Lower lobe of right lung (tissue), 2 donors: ENCODE results near the gene AIMP1. TPM values are rescaled to one million over a fixed set of nuclear protein-coding genes. Genes with fewer than 3 reads are reported as not detected.

ENCODE experiments used
- ATAC-seq, 2 donors: fragments of 200-7000 bp; cut with Tn5 transposase; one replicate each; pipeline ENCODE4 v1.9.1; 2020 to 2022; ENCODE audit warnings: mild to moderate bottlenecking in 2 of 2, moderate library complexity in 2 of 2
- DNase-seq: peaks from one replicate; pipeline ENCODE4 v3.0.0-alpha.2; 2020
- H3K27ac ChIP-seq: fragments of 200-600 bp; one replicate; pipeline ENCODE4 v1.8.0; 2022
- H3K27me3 ChIP-seq: fragments of 200-600 bp; one replicate; pipeline ENCODE4 v1.8.0; 2022; ENCODE audit warnings: low read depth
- H3K36me3 ChIP-seq: fragments of 200-600 bp; one replicate; pipeline ENCODE4 v1.8.0; 2022; ENCODE audit warnings: mild to moderate bottlenecking
- H3K4me1 ChIP-seq: fragments of 200-600 bp; one replicate; pipeline ENCODE4 v1.8.0; 2022
- H3K4me3 ChIP-seq: fragments of 200-600 bp; one replicate; pipeline ENCODE4 v1.8.0; 2022; ENCODE audit warnings: mild to moderate bottlenecking
- H3K9me3 ChIP-seq: fragments of 200-600 bp; one replicate; pipeline ENCODE4 v1.8.0; 2022
- CTCF ChIP-seq: fragments of 200-600 bp; IDR thresholded peaks from one replicate; pipeline ENCODE4 v1.8.0; 2022; ENCODE audit warnings: antibody characterized with exemption, mild to moderate bottlenecking
- intact Hi-C: fragments of 100-400 bp; cut with DNase I; formaldehyde crosslinking; loops from one replicate; pipeline ENCODE4 v1.11.0; 2022
- long read RNA-seq: library from polyadenylated mRNA; unstranded; transcript quantifications from one replicate; pipeline ENCODE4 v2.0.0, GENCODE V29; 2021
- total RNA-seq: library from RNA; stranded (reverse); fragmentation: NEBNext Ultra II Directional; extraction: Animal tissue kit (Norgen Biotek cat#: 25700); gene quantifications from one replicate; pipeline ENCODE4 v1.2.1, GENCODE V29; 2021
- donor health status: DM: no; HTN: yes; CAD: no; lungs with severe emphysema.

The AIMP1 gene
- 40.7 TPM for total RNA-seq
- long read RNA-seq, transcript AIMP1-202 (7 exons, 2,586 nt) = major isoform, 17 of 37 reads
- long read RNA-seq, partial matches to known transcripts = 11 of 37 reads
- long read RNA-seq, other reads (novel, unspliced or antisense) = 9 of 37 reads

- Histone ChIP-seq H3K36me3 (no peaks in the 10 kb centered on the region), H3K4me1 (peaks cover 44% of the 10 kb centered on the region), H3K4me3 (peak within 1 kb of the TSS; percentile 76), H3K9me3 (no peaks in the 10 kb centered on the region), H3K27me3 (no peaks in the 10 kb centered on the region), H3K27ac (peak within 1 kb of the TSS; percentile 92)
- no peak for TF ChIP-seq CTCF
- DNase-seq (peak; percentile 90), ATAC-seq (peak; percentile 98 to 99)
- intact Hi-C loops = no loop called here
Measured at GRCh38 chr4:106315968-106316772, at the start of gene AIMP1, which contains the start of gene TBCK. AIMP1 (plus strand) TSS chr4:106316550; CDS start chr4:106325010, 8,460 bp downstream. TBCK (minus strand) TSS chr4:106316209; CDS start chr4:106308960, 7,249 bp downstream.

DNA sequence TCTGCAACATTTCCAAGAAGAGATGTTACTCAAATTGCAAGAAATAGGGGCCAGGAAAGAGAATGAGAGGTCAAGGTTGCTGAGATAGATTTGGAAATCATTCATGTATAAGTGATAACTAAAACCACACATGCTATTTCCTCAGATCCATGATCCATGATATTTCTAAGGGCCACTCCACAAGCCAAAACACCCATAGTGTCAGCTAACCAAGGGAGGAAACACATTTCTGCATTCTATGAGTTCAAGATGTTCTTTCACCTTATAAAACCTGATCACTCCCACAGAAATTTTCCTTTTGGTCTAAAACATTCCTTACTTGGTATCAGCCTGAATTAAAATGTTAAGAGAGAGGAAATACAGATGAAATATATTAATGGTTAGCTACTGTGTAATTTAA is 47.6 kb upstream of the AIMP1 start:
- no peak for DNase-seq
- H3K36me3 ChIP-seq = no peaks in the 10 kb centered on the region
- H3K9me3 ChIP-seq = no peaks in the 10 kb centered on the region
- no peak for ATAC-seq
- intact Hi-C loops = no loop called here
- H3K27ac ChIP-seq = no peak overlapping the region
- no peaks in the 10 kb centered on the region for H3K27me3 ChIP-seq
- H3K4me3 ChIP-seq = no peak overlapping the region
- peaks cover 7% of the 10 kb centered on the region for H3K4me1 ChIP-seq
- no peak for TF ChIP-seq CTCF

- intact Hi-C loops = no loop called here
- Histone ChIP-seq H3K4me1 (peaks cover 7% of the 10 kb centered on the region), H3K4me3 (no peak overlapping the region), H3K9me3 (no peaks in the 10 kb centered on the region), H3K27me3 (no peaks in the 10 kb centered on the region), H3K27ac (no peak overlapping the region), H3K36me3 (no peaks in the 10 kb centered on the region)
- no peak for TF ChIP-seq CTCF
- no peak for DNase-seq
- ATAC-seq = no peak
Measured at GRCh38 chr4:106269711-106270110, 46.6 kb upstream of the AIMP1 start.

DNA sequence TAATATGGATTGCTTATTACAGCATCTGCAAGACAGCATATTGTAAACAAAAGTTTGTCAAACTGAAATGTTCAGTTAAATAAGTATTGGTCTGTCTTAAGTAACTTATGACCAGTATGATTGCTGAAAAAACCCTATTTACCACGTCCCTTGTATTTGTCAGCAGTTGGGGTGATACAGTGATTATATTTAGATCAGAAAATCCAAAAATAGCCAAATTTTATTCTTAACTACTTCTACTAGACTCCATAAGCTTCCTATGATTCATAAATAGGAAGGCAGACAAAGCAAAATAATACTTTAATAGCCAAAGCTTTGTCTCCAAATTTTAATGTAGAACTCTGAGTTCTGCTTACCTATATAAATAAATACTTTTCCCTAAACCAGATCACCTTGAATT is 45.6 kb upstream of the AIMP1 start:
- Histone ChIP-seq H3K4me3 (no peak overlapping the region), H3K9me3 (no peaks in the 10 kb centered on the region), H3K27me3 (no peaks in the 10 kb centered on the region), H3K4me1 (peaks cover 7% of the 10 kb centered on the region), H3K27ac (no peak overlapping the region), H3K36me3 (no peaks in the 10 kb centered on the region)
- TF ChIP-seq CTCF = no peak
- intact Hi-C loops = no loop called here
- no peak for DNase-seq
- ATAC-seq = no peak

DNA sequence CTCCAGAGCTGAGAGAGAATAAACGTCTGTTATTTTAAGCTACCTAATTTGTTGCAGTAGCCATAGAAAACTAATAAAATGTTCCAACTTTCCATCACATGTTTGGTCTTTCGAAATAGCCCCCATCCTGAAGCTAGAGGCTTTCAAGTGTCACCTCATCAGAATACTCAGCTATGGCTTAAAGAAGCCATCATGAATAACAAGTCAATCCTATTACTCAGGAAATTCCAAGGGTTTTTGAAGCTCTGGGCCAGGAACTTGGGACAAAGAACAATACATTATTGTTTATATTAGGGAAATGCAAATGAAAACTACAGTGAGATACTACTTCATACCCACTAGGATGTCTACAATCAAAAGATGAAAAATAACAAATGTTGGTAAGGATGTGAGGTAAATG is 42.5 kb upstream of the AIMP1 start:
- intact Hi-C loops = no loop called here
- Histone ChIP-seq H3K27me3 (no peaks in the 10 kb centered on the region), H3K9me3 (no peaks in the 10 kb centered on the region), H3K4me1 (peaks cover 7% of the 10 kb centered on the region), H3K4me3 (no peak overlapping the region), H3K36me3 (no peaks in the 10 kb centered on the region), H3K27ac (no peak overlapping the region)
- no peak for TF ChIP-seq CTCF
- ATAC-seq = no peak
- DNase-seq = no peak
